Right cardiac atrium (tissue), 5 donors: ENCODE measurements around the gene SERPINA9. TPM values are rescaled to one million over a fixed set of nuclear protein-coding genes. Genes with fewer than 3 reads are reported as not detected.
A peak's percentile ranks its signal among the peaks of the same experiment; 100 is the strongest.
"Not testable (repeated sequence)": the region's sequence is repeated elsewhere in the genome, so short reads cannot be mapped to it uniquely, and the experiment has no call there.

Experiments used
- ATAC-seq, 2 donors: fragments of 200-7000 bp; cut with Tn5 transposase; one replicate each; pipeline versions ENCODE4 v1.8.0 to v1.9.1; 2020; ENCODE audit warnings: moderate library complexity in 2 of 2, mild to moderate bottlenecking in 1 of 2
- DNase-seq, 3 donors: peaks; one replicate each; pipeline ENCODE4 v3.0.0-alpha.2; 2020
- H3K27ac ChIP-seq: one replicate; pipeline ENCODE4 v1.5.1; 2013; ENCODE audit warnings: mild to moderate bottlenecking, low read length, control low read depth, moderate library complexity
- H3K27me3 ChIP-seq: one replicate; pipeline ENCODE4 v1.6.1; 2013; ENCODE audit not compliant: control insufficient read depth, insufficient read depth
- H3K4me1 ChIP-seq: one replicate; pipeline ENCODE4 v1.6.1; 2013; ENCODE audit warnings: low read length; ENCODE audit not compliant: control insufficient read depth, insufficient read depth
- H3K4me3 ChIP-seq: one replicate; pipeline ENCODE4 v1.5.1; 2013; ENCODE audit warnings: low read length, control low read depth
- H3K9me3 ChIP-seq: one replicate; pipeline ENCODE4 v1.6.1; 2013; ENCODE audit warnings: low read length; ENCODE audit not compliant: control insufficient read depth
- WGBS: extraction: QIAGEN DNeasy Blood & Tissue Kit; methylation state at CpG from one replicate; pipeline ENCODE4 v1.1.7; 2013; 5-methylcytosine and 5-hydroxymethylcytosine counted together
- intact Hi-C, 4 donors: fragments of 100-400 bp; cut with DNase I; formaldehyde crosslinking; loops; one replicate each; pipeline versions ENCODE4 v1.11.0 to v1.14.0; 2022 to 2023
- polyA plus RNA-seq: library from polyadenylated mRNA; stranded (reverse); fragments of 200-250 nt; gene quantifications from one replicate; pipeline ENCODE4 v1.2.3, GENCODE V29; 2013
- total RNA-seq, 4 donors: library from RNA; stranded (reverse); fragmentation: NEBNext Ultra II Directional; extraction: Animal tissue kit (Norgen Biotek cat#: 25700); gene quantifications; one replicate each; pipeline ENCODE4 v1.2.1, GENCODE V29; 2021
- donor health status: healthy with polysubstance abuse.
- donor health status: DM: no; HTN: yes; CAD: no.
- donor health status: DM: no; HTN: no; CAD: no.
- donor health status: DM: no; HTN: yes; CAD: no; lungs with severe emphysema.
- donor health status: DM: yes; HTN: yes; CAD: no.

The SERPINA9 gene
- total and polyA plus RNA-seq, 5 donors: not detected

DNA sequence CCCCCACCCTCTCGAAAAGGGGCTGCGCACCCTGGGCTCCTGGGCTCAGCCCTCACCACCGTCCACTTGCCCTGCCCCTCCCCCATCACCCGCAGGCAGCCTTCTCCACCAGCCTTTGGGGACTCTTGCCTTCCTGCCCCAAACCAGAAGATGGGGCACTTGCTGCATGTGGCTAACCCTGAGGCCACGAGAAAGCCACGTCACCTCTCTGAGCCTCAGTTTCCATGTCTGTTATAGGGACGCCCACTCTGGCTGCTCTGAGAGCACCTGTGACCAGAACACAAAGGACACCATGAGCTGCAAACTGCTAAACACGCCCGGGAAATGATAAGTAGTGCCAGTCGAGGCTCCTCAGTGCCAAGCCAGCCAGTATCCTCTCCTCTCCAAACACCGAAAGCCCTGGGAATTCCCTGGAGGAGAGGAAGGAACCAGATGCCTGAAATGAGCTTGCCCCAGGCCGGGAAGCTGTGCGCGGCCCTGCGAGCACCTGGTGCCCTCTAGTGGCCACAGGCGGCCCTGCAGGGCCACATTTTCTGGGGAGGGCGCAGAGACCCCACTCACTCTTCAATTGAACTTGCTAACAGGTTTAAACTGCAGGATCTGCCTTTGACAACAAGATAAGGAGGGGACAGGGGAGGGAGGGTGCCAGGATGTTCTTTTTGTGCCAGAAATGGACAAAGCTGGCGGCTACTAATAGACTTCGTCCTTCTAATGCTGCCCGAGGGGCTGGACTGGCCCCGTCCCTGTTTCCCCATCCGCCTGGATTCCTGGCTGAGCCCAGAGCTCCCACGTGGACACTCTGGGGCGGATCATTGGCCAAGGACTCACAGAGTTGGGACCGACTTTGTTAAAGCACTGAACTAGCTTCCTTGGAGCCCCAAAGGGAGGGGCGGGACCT, 10.2 kb upstream of the SERPINA9 start:
- DNase-seq: peak; percentile 64 to 74 (median 69)
- no peaks in the 10 kb centered on the region for H3K9me3 ChIP-seq
- 16% methylated on average over 26 of the region's 26 CpGs for WGBS
- intact Hi-C loops: loop anchor here in 1 of 4 donors (5.0 kb wide), 1 partner anchor 349 kb away; no protein-coding TSS in a partner anchor
- H3K4me1 ChIP-seq: no peaks in the 10 kb centered on the region
- H3K4me3 ChIP-seq: no peak overlapping the region
- no peak overlapping the region for H3K27ac ChIP-seq
- peak; percentile 51 to 82 for ATAC-seq
- H3K27me3 ChIP-seq: no peaks in the 10 kb centered on the region

DNA sequence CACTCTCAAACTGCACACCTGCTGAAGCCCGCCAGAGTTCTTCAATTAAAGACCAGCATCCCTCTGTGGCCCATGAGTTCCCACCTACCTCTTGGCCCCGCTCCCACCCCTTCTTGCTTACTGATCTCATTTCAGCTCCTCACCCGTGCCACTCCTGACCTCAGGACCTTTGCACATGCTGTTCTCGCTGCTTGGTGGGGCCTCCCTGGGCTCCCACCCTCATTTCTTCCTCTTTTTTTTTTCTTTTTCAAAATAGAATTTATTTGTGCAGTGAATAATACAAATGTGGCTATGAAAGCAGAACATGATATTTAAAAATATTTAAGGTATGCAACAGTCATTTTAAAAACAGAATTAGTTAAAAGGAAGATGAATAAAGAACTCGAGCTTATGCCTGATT, 8.5 kb upstream of the SERPINA9 start:
- DNase-seq: no peak
- Histone ChIP-seq H3K4me3 (no peak overlapping the region), H3K27ac (no peak overlapping the region), H3K27me3 (no peaks in the 10 kb centered on the region), H3K9me3 (no peaks in the 10 kb centered on the region), H3K4me1 (no peaks in the 10 kb centered on the region)
- 83% methylated on average over 5 of the region's 5 CpGs for WGBS
- no peak for ATAC-seq
- intact Hi-C loops: no loop called here

GRCh38 chr14:94483729-94484275, 7.8 kb upstream of the SERPINA9 start:
- Histone ChIP-seq H3K27ac (no peak overlapping the region), H3K9me3 (no peaks in the 10 kb centered on the region), H3K4me3 (no peak overlapping the region), H3K4me1 (no peaks in the 10 kb centered on the region), H3K27me3 (no peaks in the 10 kb centered on the region)
- intact Hi-C loops: no loop called here
- 70% methylated on average over 7 of the region's 7 CpGs for WGBS
- DNase-seq (no peak), ATAC-seq (no peak)

GRCh38 chr14:94483071-94483451, 7.1 kb upstream of the SERPINA9 start:
- 92% methylated on average over 10 of the region's 10 CpGs for WGBS
- no peak for DNase-seq
- H3K9me3 ChIP-seq: no peaks in the 10 kb centered on the region
- no peaks in the 10 kb centered on the region for H3K4me1 ChIP-seq
- H3K27ac ChIP-seq: no peak overlapping the region
- H3K27me3 ChIP-seq: no peaks in the 10 kb centered on the region
- H3K4me3 ChIP-seq: no peak overlapping the region
- ATAC-seq: no peak
- intact Hi-C loops: no loop called here

GRCh38 chr14:94482132-94483070, 6.4 kb upstream of the SERPINA9 start:
- H3K27ac ChIP-seq, H3K4me1 ChIP-seq, intact Hi-C loops, DNase-seq, H3K9me3 ChIP-seq, H3K4me3 ChIP-seq, ATAC-seq, H3K27me3 ChIP-seq: not testable (repeated sequence)
- 82% methylated on average over 10 of the region's 10 CpGs for WGBS

DNA sequence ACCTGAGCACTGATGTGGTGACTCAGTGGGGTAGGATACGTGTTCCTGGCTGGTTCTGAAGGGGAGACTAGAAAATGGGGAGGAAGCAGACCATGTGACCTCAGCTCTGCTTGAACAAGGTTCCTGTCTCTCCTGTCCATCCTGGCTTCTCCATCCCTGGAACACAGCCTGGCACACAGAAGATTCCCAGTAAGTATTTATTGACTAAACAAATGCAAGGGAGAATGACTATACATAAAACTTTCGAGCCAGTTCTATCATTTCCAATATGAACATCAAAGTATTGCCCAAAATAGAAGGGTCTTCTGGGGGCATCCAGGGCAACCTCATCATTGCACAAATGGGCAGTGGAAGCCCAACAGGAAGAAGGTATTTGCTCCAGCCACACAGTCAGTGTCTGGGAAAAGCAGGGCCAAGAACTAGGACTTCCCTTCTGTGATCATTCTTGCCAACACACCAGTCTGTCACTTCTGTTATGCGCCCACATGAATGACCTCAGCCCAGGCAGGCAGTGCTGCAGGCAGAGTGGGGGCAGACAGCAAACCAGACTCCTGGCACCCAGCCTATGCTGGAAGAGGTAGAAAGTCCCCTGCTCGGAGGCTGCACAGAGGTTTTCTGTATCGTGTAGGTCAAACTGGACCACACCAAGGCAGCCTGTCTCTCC, 5.6 kb upstream of the SERPINA9 start:
- DNase-seq (no peak), ATAC-seq (no peak)
- 64% methylated on average over 5 of the region's 5 CpGs for WGBS
- no peak overlapping the region for H3K4me3 ChIP-seq
- no peaks in the 10 kb centered on the region for H3K9me3 ChIP-seq
- H3K4me1 ChIP-seq: no peaks in the 10 kb centered on the region
- H3K27ac ChIP-seq: no peak overlapping the region
- intact Hi-C loops: no loop called here
- H3K27me3 ChIP-seq: no peaks in the 10 kb centered on the region

DNA sequence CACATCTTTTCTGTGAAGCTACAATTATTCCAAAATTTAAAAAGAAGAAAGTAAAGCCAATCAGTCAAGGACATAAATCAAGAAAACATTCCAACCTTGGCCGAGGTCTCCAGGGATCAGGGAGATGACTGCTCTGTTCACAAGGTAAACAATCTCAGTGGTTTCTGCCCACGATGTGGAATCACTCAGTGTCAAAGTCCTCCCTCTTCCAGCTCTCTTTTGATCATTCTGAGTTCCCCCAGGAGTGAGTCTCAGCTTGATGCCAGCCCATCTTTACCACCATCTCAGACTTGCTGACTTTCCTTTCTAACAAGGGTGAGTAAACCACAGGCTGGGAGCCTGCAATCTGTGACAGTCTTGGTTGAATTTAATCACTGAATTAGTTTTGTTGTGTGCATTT, 4.8 kb upstream of the SERPINA9 start:
- no peaks in the 10 kb centered on the region for H3K4me1 ChIP-seq
- intact Hi-C loops: no loop called here
- no peaks in the 10 kb centered on the region for H3K9me3 ChIP-seq
- WGBS: 16% methylated on average over 2 of the region's 2 CpGs
- ATAC-seq: no peak
- no peaks in the 10 kb centered on the region for H3K27me3 ChIP-seq
- no peak overlapping the region for H3K4me3 ChIP-seq
- DNase-seq: no peak
- no peak overlapping the region for H3K27ac ChIP-seq

DNA sequence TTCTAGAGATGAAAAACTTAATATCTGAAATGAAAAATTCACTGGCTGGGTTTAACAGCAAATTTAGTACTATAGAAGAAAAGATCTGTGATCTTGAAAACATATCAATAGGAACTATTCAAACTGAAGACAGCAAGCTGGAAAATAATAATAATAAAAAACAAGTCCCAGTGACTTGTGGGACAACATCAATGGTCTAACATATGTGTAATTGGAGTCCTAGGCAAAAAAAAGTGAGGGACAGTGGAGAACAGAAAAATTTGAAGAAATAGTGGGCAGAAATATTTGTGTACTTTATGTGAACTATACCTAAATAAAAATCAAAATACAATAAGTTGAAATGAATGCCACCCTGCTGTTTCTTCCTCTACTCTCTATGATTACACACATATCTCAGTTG, 2.4 kb upstream of the SERPINA9 start:
- no peak overlapping the region for H3K4me3 ChIP-seq
- H3K9me3 ChIP-seq: no peaks in the 10 kb centered on the region
- no peaks in the 10 kb centered on the region for H3K4me1 ChIP-seq
- intact Hi-C loops: no loop called here
- no peaks in the 10 kb centered on the region for H3K27me3 ChIP-seq
- no peak overlapping the region for H3K27ac ChIP-seq
- no peak for ATAC-seq
- DNase-seq: no peak

DNA sequence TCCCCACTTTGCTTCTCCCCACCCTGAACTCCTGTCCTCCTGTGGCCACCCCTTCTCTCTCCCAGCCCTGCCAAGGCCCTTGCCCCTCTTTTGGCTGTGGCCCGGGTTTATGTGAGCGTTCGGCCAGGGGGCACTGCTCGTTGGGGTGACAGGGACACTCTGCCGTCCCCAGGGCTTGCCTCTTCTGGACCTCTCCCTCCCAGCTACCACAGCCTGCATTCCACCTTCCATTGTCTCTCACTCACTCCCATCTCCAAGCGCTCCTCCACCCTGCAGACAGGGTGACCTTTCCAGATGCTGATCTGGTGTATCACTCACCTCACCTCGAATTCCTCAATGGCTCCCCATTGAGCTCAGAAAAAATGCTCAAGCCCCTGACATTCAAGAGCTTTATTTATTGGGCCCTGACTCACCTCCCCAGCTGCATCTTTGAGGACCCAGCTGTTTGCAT, 1.4 kb downstream of the SERPINA9 start:
- Histone ChIP-seq H3K4me1 (no peaks in the 10 kb centered on the region), H3K27me3 (no peaks in the 10 kb centered on the region), H3K27ac (no peak overlapping the region), H3K4me3 (no peak overlapping the region), H3K9me3 (no peaks in the 10 kb centered on the region)
- ATAC-seq: no peak
- intact Hi-C loops: no loop called here
- no peak for DNase-seq
- 78% methylated on average over 7 of the region's 7 CpGs for WGBS

GRCh38 chr14:94473666-94474410, 2.2 kb downstream of the SERPINA9 start:
- no peaks in the 10 kb centered on the region for H3K4me1 ChIP-seq
- ATAC-seq: no peak
- no peaks in the 10 kb centered on the region for H3K9me3 ChIP-seq
- H3K27me3 ChIP-seq: no peaks in the 10 kb centered on the region
- intact Hi-C loops: no loop called here
- DNase-seq: no peak
- no peak overlapping the region for H3K27ac ChIP-seq
- no peak overlapping the region for H3K4me3 ChIP-seq
- 81% methylated on average over 16 of the region's 16 CpGs for WGBS
